HG02678 (cell line): Measurements from ENCODE around the gene RHNO1.

ENCODE experiments used
- ATAC-seq: cut with Tn5 transposase; IDR thresholded peaks from one replicate; pipeline ENCODE4 v1.9.1; 2021; ENCODE audit warnings: mild to moderate bottlenecking, moderate library complexity; ENCODE audit not compliant: unreplicated experiment

RHNO1 gene

DNA sequence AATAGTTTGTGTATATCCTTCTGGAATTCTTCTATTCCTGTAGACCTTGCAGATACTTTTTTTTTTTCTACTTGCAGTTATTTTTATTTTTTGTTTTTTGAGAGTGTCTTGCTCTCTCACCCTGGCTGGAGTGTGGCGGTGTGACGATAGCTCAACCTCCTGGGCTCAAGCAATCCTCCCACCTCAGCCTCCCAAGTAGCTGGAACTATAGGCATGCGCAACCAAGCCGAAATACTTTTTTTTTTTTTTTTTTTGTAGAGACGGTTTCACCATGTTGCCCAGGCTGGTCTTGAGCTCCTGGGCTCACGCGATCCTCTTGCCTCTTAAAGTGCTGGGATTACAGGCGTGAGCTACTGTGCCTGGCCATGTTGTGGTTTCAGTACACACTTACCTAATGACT lies 23.6 kb downstream of the RHNO1 start:
- ATAC-seq = no peak

- no peak for ATAC-seq
Measured at GRCh38 chr12:2902272-2902880, 25.4 kb downstream of the RHNO1 start.

- ATAC-seq = no peak
Measured at GRCh38 chr12:2904260-2904659, 27.2 kb downstream of the RHNO1 start.

DNA sequence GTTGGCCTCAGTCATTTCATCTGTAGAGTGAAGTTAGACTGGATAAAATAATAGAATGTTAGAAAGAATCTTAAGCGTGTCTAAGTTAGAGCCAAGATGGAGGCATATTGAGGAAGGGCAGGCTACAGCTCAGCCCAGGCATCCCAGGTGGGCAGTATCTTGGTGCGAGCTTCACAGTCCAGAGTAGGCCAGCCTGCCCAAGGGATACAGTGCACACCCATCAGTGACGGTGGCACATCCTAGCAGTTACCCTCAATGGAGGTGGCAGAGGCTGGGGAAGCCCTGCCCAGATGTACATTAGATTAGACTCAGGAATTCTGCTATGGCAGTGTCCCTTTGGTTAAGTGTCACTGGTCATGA lies 35.2 kb downstream of the RHNO1 start:
- ATAC-seq = no peak

- ATAC-seq = no peak
Measured at GRCh38 chr12:2919249-2919648, 42.2 kb downstream of the RHNO1 start.

- no peak for ATAC-seq
Measured at GRCh38 chr12:2922329-2922728, 45.3 kb downstream of the RHNO1 start.

- no peak for ATAC-seq
Measured at GRCh38 chr12:2923057-2923456, 46.0 kb downstream of the RHNO1 start.

DNA sequence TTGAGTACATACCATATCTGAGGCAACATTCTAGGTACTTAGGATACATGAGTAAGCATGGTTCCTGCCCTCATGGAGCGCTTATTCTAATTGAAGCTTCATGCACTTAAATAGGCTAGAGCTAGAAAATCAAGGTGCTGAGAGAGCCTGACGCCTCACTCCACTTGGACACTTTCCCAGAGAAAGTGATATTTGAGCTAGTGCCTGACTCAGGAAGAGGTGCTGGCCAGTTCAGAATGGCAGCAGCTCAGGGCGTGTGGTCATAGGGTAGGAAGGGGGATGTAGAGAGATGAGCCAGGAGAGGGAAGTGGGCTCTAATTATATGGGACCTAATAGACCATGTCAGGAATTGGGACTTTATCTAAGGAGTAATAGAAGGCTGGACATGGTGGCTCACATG lies 47.0 kb downstream of the RHNO1 start:
- ATAC-seq = no peak

- no peak for ATAC-seq
Measured at GRCh38 chr12:2925322-2925995, 48.4 kb downstream of the RHNO1 start.

GRCh38 chr12:2930865-2931264 lies 53.8 kb downstream of the RHNO1 start:
- ATAC-seq = no peak

DNA sequence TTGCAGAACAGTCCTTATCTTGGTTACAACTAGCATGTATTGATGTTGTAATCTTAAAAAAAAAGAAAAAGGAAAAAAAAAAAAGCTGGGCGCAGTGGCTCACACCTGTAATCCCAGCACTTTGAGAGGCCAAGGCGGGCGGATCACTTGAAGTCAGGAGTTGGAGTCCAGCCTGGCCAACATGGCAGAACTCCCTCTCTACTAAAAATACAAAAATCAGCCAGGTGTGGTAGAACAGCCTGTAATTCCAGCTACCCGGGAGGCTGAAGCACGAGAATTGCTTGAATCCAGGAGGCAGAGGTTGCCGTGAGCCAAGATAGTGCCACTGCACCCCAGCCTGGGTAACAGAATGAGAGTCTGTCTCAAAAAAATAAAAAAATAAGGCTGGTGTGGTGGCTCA lies 56.6 kb downstream of the RHNO1 start:
- no peak for ATAC-seq

GRCh38 chr12:2934371-2934770 lies 57.3 kb downstream of the RHNO1 start:
- ATAC-seq = no peak

GRCh38 chr12:2936301-2936700 lies 59.3 kb downstream of the RHNO1 start:
- no peak for ATAC-seq

GRCh38 chr12:2937500-2937899 lies 60.5 kb downstream of the RHNO1 start:
- ATAC-seq = no peak
